ENCODE results near the gene LRCOL1. TPM values are rescaled to one million over a fixed set of nuclear protein-coding genes. Genes with fewer than 3 reads are reported as not detected.

LRCOL1 gene
- total RNA-seq, 6 experiments from 2014 or later: 0.61 to 13.1 (median 6.8) TPM

DNA sequence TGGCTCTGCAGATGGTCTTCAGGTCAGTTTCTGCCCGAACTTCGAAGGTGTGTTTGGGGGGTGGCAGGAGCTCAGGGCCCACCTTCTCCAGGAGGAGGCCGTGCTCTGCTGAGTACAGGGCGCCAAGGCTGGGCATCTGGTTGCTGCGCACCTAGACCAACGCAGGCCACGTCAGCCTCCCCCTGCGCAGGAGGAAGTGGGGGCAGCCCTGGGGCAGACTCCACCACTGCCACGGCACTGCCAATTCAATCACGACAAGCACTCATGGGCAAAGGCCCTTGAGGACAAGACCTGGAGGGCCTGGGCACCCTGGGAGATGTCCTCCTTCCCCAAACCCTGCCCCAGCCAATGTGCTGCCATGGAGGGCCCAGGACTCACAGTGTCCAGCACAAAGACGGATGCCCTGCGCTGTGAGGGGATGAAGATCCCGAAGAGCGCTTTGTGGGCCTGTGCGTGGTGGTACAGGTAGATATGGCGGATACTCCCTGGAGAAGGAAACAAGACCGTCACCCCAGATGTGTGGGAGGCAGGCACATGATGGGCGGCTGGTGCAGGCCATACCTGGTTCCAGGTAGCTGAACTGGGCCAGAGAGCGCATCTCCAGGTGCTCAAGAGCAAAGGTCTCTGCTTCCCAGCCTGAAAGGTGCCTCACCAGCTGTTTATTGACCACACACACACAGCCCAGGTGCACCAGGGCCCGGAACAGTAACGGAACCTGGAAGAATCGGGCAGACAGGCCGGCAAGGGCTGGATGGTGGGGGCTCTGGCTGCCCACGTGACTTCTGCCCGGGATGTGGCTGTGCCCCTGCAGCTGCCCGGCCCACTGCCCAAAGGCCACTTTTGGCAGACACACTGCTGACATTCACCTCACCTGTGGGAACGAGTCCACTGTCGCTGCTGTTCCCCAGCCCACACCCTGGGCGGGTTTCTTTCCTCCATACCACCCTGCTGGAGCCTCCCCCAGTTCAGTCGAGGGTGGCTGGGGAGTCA, 32.8 kb upstream of the LRCOL1 start:
- H3K4me1 ChIP-seq: no peaks in the 10 kb centered on the region
- no peak for TF ChIP-seq POLR2A (IDR thresholded peaks at IDR 0.05)
- no peak for TF ChIP-seq CTCF (IDR thresholded peaks at IDR 0.05)
- peak in 1 of 3 donors; percentile 44 for DNase-seq
- H3K27ac ChIP-seq: no peak overlapping the region
- WGBS (ENCODE audit: insufficient coverage, low coverage, low lambda C conversion rate, missing lambda C conversion rate): 69% methylated on average over 2 of the region's 30 CpGs
- peaks cover 0 to 40% (median 15%) of the 10 kb centered on the region in 4 donors for H3K36me3 ChIP-seq
- H3K4me3 ChIP-seq: no peak overlapping the region
- no peaks in the 10 kb centered on the region for H3K9me3 ChIP-seq
- ATAC-seq: peak in 1 of 4 donors; percentile 9
- H3K27me3 ChIP-seq: no peaks in the 10 kb centered on the region
- intact Hi-C loops (cut with DNase I): loop anchor here in 1 of 2 donors (10.0 kb wide), 1 partner anchor 228 kb away; no protein-coding TSS in a partner anchor

GRCh38 chr12:132641811-132642650, 31.6 kb upstream of the LRCOL1 start:
- TF ChIP-seq CTCF (IDR thresholded peaks at IDR 0.05) (no peak), POLR2A (IDR thresholded peaks at IDR 0.05) (no peak)
- DNase-seq: peak in 1 of 3 donors; percentile 44
- Histone ChIP-seq H3K4me1 (no peaks in the 10 kb centered on the region), H3K27me3 (no peaks in the 10 kb centered on the region), H3K36me3 (peaks cover 0 to 44% (median 16%) of the 10 kb centered on the region in 4 donors), H3K9me3 (no peaks in the 10 kb centered on the region), H3K27ac (no peak overlapping the region), H3K4me3 (no peak overlapping the region)
- no peak for ATAC-seq
- intact Hi-C loops (cut with DNase I): loop anchor here in 1 of 2 donors (10.0 kb wide), 1 partner anchor 227 kb away; no protein-coding TSS in a partner anchor
- 83% methylated on average over 10 of the region's 28 CpGs for WGBS (ENCODE audit: insufficient coverage, low coverage, low lambda C conversion rate, missing lambda C conversion rate)

DNA sequence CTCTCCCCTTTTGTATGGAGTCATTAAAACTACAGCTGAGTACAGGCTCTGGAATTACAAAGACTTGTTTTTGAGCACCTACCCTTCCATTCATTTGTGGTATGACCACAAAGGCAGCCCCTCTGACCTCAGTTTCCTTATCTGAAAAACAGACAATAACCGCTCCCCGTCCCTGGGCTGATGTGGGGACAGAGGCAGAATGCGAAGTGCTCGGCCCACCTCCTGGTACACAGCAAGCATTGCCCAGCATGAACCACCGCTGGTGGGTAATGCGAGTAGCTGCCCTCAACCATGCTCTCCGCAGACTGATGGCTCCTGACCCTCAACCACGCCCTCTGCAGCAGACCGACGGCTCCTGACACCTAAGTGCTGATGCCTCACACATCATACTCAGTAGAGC, 30.6 kb upstream of the LRCOL1 start:
- Histone ChIP-seq H3K9me3 (no peaks in the 10 kb centered on the region), H3K4me3 (no peak overlapping the region), H3K27ac (no peak overlapping the region), H3K36me3 (peaks cover 0 to 46% (median 16%) of the 10 kb centered on the region in 4 donors), H3K27me3 (no peaks in the 10 kb centered on the region), H3K4me1 (no peaks in the 10 kb centered on the region)
- ATAC-seq: no peak
- TF ChIP-seq CTCF (IDR thresholded peaks at IDR 0.05) (no peak), POLR2A (IDR thresholded peaks at IDR 0.05) (no peak)
- 60% methylated on average over 1 of the region's 10 CpGs for WGBS (ENCODE audit: insufficient coverage, low coverage, low lambda C conversion rate, missing lambda C conversion rate)
- intact Hi-C loops (cut with DNase I): loop anchor here in 1 of 2 donors (10.0 kb wide), 1 partner anchor 226 kb away; no protein-coding TSS in a partner anchor
- DNase-seq: peak in 1 of 3 donors; percentile 27

GRCh38 chr12:132639956-132640520, 29.7 kb upstream of the LRCOL1 start:
- no peak overlapping the region for H3K4me3 ChIP-seq
- no peaks in the 10 kb centered on the region for H3K27me3 ChIP-seq
- intact Hi-C loops (cut with DNase I): loop anchor here in 1 of 2 donors (10.0 kb wide), 1 partner anchor 225 kb away; no protein-coding TSS in a partner anchor
- no peaks in the 10 kb centered on the region for H3K9me3 ChIP-seq
- H3K36me3 ChIP-seq: peaks cover 0 to 53% (median 18%) of the 10 kb centered on the region in 4 donors
- WGBS (ENCODE audit: insufficient coverage, low coverage, low lambda C conversion rate, missing lambda C conversion rate): 85% methylated on average over 5 of the region's 12 CpGs
- TF ChIP-seq POLR2A (IDR thresholded peaks at IDR 0.05): no peak
- TF ChIP-seq CTCF (IDR thresholded peaks at IDR 0.05): no peak
- DNase-seq (peak in 1 of 3 donors; percentile 43), ATAC-seq (no peak)
- no peak overlapping the region for H3K27ac ChIP-seq
- H3K4me1 ChIP-seq: no peaks in the 10 kb centered on the region
